Measurements from ENCODE around the gene BOD1L1.

BOD1L1 gene

GRCh38 chr4:13525606-13526281 is 101.8 kb downstream of the BOD1L1 start:
- no peak for TF ChIP-seq POLR2A (IDR thresholded peaks at IDR 0.05; ENCODE audit: low read depth, low read length)
- DNase-seq (ENCODE audit: insufficient read length, low spot score): no peak
- FAIRE-seq: no peak

- FAIRE-seq (no peak), DNase-seq (ENCODE audit: insufficient read length, low spot score) (no peak)
- no peak for TF ChIP-seq POLR2A (IDR thresholded peaks at IDR 0.05; ENCODE audit: low read depth, low read length)
Observed at GRCh38 chr4:13524504-13525243, 102.9 kb downstream of the BOD1L1 start.

- FAIRE-seq (no peak), DNase-seq (ENCODE audit: insufficient read length, low spot score) (no peak)
- no peak for TF ChIP-seq POLR2A (IDR thresholded peaks at IDR 0.05; ENCODE audit: low read depth, low read length)
Observed at GRCh38 chr4:13523591-13524503, 103.7 kb downstream of the BOD1L1 start.

- TF ChIP-seq POLR2A (IDR thresholded peaks at IDR 0.05; ENCODE audit: low read depth, low read length): no peak
- no peak for DNase-seq (ENCODE audit: insufficient read length, low spot score)
- no peak for FAIRE-seq
Observed at GRCh38 chr4:13523105-13523477, 104.4 kb downstream of the BOD1L1 start.

GRCh38 chr4:13522282-13523104 is 105.0 kb downstream of the BOD1L1 start:
- FAIRE-seq (no peak), DNase-seq (ENCODE audit: insufficient read length, low spot score) (no peak)
- TF ChIP-seq POLR2A (IDR thresholded peaks at IDR 0.05; ENCODE audit: low read depth, low read length): no peak

GRCh38 chr4:13521047-13521446 is 106.5 kb downstream of the BOD1L1 start:
- no peak for FAIRE-seq
- no peak for TF ChIP-seq POLR2A (IDR thresholded peaks at IDR 0.05; ENCODE audit: low read depth, low read length)

More at GRCh38 chr4:13521047-13521446, 106.5 kb downstream of the BOD1L1 start:
- DNase-seq (ENCODE audit: insufficient read length, low spot score): no peak
